GM12891 (cell line): ENCODE data around the gene TMEM192.
"Not testable (repeated sequence)": the region's sequence is repeated elsewhere in the genome, so short reads cannot be mapped to it uniquely, and the experiment has no call there.

Source experiments
- DNase-seq: peaks from one replicate; pipeline ENCODE4 v3.0.0; 2011; ENCODE audit warnings: low spot score; ENCODE audit not compliant: insufficient read length
- FAIRE-seq: peaks from 2 replicates; lab custom pipeline; 2011; peaks lifted over from hg19 to GRCh38; lab: Jason Lieb, UNC
- PAX5 ChIP-seq: IDR thresholded peaks from 2 replicates; pipeline ENCODE4 v1.6.1; 2011; ENCODE audit warnings: low read length, moderate library complexity, mild to moderate bottlenecking; ENCODE audit not compliant: insufficient read depth, severe bottlenecking
- POLR2A ChIP-seq: IDR thresholded peaks from 2 replicates; pipeline ENCODE4 v1.6.1; 2011; ENCODE audit warnings: low read depth, low read length, control low read depth
- POLR2AphosphoS5 ChIP-seq: IDR thresholded peaks from 2 replicates; pipeline ENCODE4 v1.6.1; 2011; ENCODE audit warnings: low read depth, low read length, control low read depth
- POU2F2 ChIP-seq: IDR thresholded peaks from 2 replicates; pipeline ENCODE4 v1.6.1; 2011; ENCODE audit warnings: low read depth, mild to moderate bottlenecking, control low read depth, low read length, moderate library complexity
- SPI1 ChIP-seq: IDR thresholded peaks from 2 replicates; pipeline ENCODE4 v1.6.1; 2011; ENCODE audit warnings: low read depth, low read length, control low read depth
- TAF1 ChIP-seq: IDR thresholded peaks from 2 replicates; pipeline ENCODE4 v1.6.1; 2011; ENCODE audit warnings: low read depth, low read length, control low read depth

The TMEM192 gene

DNA sequence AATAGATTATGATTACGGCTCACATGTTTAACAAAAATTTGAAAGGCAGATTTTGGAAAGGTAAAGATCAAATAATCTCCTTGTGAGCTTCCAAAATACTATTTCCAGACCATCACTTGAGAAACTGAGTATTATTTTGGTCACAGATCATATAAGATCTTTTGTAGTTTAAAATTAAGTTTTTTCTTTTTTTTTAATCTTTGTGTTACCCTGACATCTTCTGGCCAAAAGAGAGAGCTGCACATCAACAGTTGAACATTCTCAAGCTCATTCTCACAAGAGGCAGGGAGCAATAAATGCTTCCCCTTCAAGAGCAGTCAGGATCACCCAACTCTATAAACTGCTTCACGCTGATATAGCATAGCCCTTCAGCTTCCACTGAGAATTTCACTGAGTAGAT, 15.9 kb downstream of the TMEM192 start:
- DNase-seq (no peak), FAIRE-seq (peak; percentile 55)
- TF ChIP-seq SPI1 (no peak), POLR2A (no peak), POLR2AphosphoS5 (no peak), POU2F2 (no peak), TAF1 (no peak), PAX5 (no peak)

DNA sequence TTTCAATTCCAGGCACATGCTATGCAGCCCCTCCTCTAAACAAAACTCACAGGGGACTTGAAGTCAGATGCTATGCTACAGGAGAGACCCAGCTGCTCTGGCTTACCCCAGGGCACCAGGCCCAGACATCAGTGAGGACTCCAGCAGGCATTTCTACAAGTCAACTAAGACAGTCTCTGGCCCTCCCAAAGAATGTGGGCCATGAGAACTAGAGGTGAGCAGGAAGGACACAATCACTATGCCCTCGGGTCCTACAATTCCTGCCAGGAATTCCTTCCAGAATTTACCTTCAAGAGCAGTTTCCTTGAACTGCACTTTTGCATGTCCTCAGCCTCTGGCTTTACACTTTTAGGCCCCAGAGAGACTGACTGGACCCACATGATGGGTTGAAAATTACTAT, 17.4 kb downstream of the TMEM192 start:
- no peak for DNase-seq
- no peak for FAIRE-seq
- no peak for TF ChIP-seq POU2F2
- TF ChIP-seq SPI1, result no peak
- no peak for TF ChIP-seq POLR2A
- no peak for TF ChIP-seq POLR2AphosphoS5
- TF ChIP-seq PAX5, result no peak
- no peak for TF ChIP-seq TAF1

GRCh38 chr4:165094873-165095272, 17.8 kb downstream of the TMEM192 start:
- DNase-seq (no peak), FAIRE-seq (no peak)
- TF ChIP-seq PAX5 (no peak), POLR2AphosphoS5 (no peak), TAF1 (no peak), POU2F2 (no peak), POLR2A (no peak), SPI1 (no peak)

GRCh38 chr4:165092187-165092586, 20.5 kb downstream of the TMEM192 start:
- not testable (repeated sequence) for DNase-seq, FAIRE-seq

DNA sequence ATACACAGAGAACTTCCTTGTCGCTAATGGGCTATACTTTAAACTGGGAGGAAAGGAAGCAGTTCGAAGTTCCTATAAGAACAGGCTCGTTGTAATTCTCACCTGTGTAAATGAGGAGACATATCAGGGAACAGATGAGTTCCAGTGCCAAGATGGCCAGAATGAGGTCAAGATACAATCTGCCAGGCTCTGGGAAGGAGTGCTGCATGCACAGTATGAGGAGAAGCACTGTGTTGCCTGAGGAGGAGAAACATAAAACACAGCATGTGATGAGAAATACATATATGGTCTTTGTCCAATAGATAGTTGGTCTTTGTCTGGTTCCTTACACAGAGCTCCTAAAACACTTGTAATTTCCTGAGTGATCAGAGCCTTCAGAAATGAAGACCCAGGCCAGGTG, 24.3 kb downstream of the TMEM192 start:
- DNase-seq, result no peak
- no peak for FAIRE-seq
- TF ChIP-seq POU2F2 (no peak), SPI1 (no peak), PAX5 (no peak), POLR2AphosphoS5 (no peak), TAF1 (no peak), POLR2A (no peak)

GRCh38 chr4:165085946-165086345, 26.7 kb downstream of the TMEM192 start:
- FAIRE-seq (no peak), DNase-seq (no peak)
- TF ChIP-seq POLR2AphosphoS5 (no peak), PAX5 (no peak), POLR2A (no peak), POU2F2 (no peak), SPI1 (no peak), TAF1 (no peak)

DNA sequence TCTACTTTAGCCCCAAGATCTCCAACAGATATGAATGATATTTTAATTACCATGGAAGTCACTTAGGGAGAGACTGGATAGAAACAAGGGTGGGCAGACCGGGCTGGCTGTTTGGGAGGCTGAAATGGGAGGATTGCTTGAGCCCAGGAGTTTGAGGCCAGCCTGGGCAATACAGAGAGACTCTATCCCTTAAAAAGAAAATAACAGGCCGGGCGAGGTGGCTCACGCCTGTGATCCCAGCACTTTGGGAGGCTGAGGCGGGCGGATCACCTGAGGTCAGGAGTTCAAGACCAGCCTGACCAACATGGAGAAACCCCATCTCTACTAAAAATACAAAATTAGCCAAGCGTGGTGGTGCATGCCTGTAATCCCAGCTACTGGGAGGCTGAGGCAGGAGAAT, 27.9 kb downstream of the TMEM192 start:
- not testable (repeated sequence) for DNase-seq, FAIRE-seq

DNA sequence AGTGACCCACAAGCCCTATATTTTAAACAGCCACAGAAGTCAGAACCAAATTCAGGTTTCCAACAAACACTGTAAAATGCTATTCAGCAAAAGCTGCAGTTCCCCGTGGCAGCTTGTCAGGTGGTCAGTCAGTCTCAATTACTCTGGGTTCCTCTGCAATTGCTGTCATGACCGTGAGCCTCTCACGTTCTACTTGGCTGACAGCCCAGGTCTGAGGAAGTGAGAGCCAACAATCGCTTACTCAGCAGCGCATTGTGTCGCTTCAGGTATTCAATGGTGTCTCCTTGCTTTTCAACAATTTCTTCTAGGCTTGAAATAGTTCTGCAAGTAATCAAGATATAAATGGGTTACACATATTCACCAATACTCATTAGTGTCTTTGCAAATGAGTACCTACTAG, 33.2 kb downstream of the TMEM192 start:
- DNase-seq (no peak), FAIRE-seq (peak; percentile 60)
- TF ChIP-seq SPI1, result peak; percentile 59; the same call in 1 of the 2 replicates
- TF ChIP-seq POU2F2, result no peak

GRCh38 chr4:165077034-165077578, 35.6 kb downstream of the TMEM192 start:
- TF ChIP-seq PAX5, result no peak
- TF ChIP-seq POU2F2, result no peak
- TF ChIP-seq SPI1, result no peak
- TF ChIP-seq POLR2A, result no peak
- TF ChIP-seq TAF1, result no peak
- no peak for TF ChIP-seq POLR2AphosphoS5
- no peak for FAIRE-seq
- DNase-seq, result no peak

DNA sequence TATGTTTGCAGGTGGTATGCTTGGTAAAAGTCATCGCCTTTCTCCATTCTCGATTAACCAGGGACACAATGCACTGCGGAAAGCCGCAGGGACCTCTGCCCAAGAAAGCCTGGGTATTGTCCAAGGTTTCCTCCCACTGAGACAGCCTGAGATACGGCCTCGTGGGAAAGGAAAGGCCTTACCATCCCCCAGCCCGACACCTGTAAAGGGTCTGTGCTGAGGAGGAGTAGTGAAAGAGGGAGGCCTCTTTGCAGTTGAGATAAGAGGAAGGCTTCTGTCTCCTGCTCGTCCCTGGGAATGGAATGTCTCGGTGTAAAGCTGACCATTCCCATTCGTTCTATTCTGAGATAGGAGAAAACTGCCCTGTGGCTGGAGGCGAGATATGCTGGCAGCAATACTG, 39.3 kb downstream of the TMEM192 start:
- DNase-seq, FAIRE-seq: not testable (repeated sequence)

- TF ChIP-seq POLR2AphosphoS5, result no peak
- no peak for TF ChIP-seq POLR2A
- no peak for TF ChIP-seq POU2F2
- TF ChIP-seq SPI1, result no peak
- TF ChIP-seq PAX5, result no peak
- no peak for TF ChIP-seq TAF1
- DNase-seq (no peak), FAIRE-seq (no peak)
Observed at GRCh38 chr4:165070560-165070959, 42.1 kb downstream of the TMEM192 start.
